Right lung (tissue), 5 donors: ENCODE data around the gene IGFL3. TPM values are rescaled to one million over a fixed set of nuclear protein-coding genes. Genes with fewer than 3 reads are reported as not detected.

Experiments
- DNase-seq, 2 donors: peaks; one replicate each; pipeline ENCODE4 v3.0.0-alpha.2; 2013
- polyA plus RNA-seq, 5 donors: library from polyadenylated mRNA; unstranded; fragments of 120-200 nt; gene quantifications; one replicate each; pipeline versions ENCODE4 v1.2.1 to v1.2.3, GENCODE V29; 2013; ENCODE audit warnings: inconsistent platforms in 1 of 5, low replicate concordance in 1 of 5; ENCODE audit not compliant: insufficient read length in 5 of 5, insufficient read depth in 1 of 5

Gene IGFL3
- polyA plus RNA-seq, 5 donors, result not detected

DNA sequence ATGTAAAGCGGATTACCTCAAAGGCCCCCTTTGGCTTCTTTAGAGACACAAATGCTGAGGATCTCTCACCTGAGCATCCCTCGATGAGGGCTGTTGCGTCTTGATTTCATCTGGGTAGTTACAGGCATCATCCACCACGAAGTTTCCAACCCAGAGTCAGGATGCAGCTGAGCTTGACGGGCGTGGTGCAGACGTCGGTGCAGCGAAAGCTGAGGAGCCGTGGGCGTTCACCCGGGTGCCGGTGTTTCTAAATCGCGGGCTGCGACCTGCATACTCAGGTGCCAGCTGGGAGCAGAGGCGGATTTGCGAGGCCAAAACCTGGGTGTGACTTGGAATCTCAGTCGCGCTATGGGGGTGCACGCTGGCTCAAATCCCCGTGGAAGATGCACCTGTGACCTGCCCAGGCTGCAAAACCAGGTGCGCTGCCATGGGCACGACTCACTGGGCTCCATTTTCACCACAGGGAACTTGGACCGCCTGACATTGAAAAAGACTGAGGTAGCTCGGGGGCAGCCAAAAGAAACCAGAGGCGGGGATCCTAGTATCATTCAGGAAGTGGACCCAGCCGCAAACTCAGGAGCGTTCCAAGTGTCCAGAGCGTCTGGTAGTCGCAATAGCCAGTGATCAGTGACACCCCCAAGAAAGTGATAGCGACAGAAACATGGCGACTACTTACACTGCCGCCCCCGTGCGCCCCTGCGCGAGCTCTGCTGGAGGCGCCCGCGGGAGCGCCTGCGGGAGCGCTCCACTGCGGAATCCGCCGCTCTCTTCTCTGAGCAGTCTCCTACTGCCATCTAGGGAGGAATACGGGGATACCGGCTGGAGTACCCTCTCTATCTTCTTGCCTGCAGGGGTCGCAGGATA lies 47.3 kb downstream of the IGFL3 start:
- peak; percentile 29 to 46 for DNase-seq

DNA sequence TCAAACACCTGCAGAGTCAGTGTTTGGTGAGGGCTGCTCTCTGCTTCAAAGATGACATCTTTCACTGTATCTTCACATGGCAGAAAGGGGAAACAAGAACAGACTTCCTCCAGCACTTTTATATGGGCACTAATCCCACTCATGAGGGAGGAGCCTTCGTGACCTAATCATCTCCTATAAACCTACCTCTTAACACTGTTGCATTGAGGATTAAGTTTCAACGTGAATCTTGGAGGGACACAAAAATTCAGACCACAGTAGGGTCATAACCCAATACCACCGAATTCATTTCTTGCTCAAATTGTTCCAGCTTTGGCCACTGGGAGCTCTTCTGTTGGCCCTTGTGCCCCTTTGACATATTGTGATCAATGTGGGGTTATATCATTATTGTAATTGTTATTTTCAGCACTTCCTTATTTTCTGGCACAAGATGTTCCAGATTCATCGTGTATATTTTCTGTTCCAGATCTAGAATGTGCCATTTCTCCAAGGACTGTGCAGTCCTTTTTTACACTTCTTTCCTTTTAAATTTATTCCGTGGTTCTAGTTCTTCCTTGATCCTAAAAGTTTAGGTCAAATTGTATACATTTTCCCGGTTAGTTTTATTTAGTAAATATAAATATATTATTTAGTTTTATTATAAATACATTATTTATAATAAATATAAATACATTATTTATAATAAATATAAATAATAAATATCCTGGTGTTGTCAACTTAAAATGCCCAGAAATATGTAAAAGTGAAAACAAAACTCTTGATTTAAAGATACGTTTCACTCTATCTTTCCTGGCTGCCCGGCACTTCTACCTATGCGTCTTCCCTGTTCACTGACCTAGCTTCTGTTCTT lies 48.2 kb downstream of the IGFL3 start:
- no peak for DNase-seq

DNA sequence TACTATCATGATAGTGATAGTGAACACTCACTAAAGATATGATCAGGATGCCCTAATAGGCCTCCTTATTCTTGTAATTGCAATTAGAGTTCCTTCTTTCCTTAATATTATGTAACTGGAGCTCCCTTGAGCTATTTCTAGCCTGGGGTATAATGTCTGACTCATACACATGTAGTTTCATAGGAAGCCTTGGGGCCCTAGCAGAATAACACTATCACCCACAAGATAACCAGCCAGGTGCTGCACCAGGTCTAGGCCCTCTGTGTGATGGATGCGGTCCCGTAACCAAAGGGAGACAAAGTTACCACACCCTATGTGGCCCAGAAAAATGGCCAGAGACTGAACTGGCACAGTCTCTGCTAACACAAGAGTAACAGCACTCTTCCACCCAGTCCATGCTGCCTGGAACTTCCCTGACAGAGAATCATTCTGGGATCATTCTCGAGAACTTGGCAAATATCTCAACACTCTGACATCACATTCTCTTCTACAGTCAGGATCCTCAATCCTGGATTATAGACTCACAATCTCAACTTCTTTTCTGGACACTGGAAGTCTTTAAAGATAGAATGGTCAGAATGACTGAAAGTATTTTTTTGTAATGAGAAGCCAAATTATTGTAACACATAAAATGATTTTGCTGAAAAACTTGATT lies 51.1 kb downstream of the IGFL3 start:
- no peak for DNase-seq

Other genes starting within 250 kb of the IGFL3 start
- gene IRF2BP1, start 238.5 kb downstream of the IGFL3 start, polyA plus RNA-seq, result 10 to 100 TPM; 12.1 to 33.4 (median 15.8) TPM
- gene MYPOP, start 222.1 kb downstream of the IGFL3 start, polyA plus RNA-seq, result 1 to 10 TPM; 3.6 to 7.5 (median 5.0) TPM
- not detected for gene NANOS2, start 209.9 kb downstream of the IGFL3 start, polyA plus RNA-seq
- 10 to 100 TPM in 1 of 5 donors, 1 to 10 TPM in 4; 7.4 to 11.1 (median 9.6) TPM for gene NOVA2, start 150.8 kb downstream of the IGFL3 start, polyA plus RNA-seq
- 10 to 100 TPM; 11.6 to 15.4 (median 13.4) TPM for gene CCDC61, start 129.2 kb downstream of the IGFL3 start, polyA plus RNA-seq
- 1 to 10 TPM in 1 of 5 donors, under 1 TPM in 3, not detected in 1; 0.48 to 1.1 (median 0.84) TPM for gene PGLYRP1, start 101.6 kb downstream of the IGFL3 start, polyA plus RNA-seq
- 1 to 10 TPM in 1 of 5 donors, under 1 TPM in 4; 0.40 to 1.0 (median 0.58) TPM for gene IGFL4, start 83.7 kb downstream of the IGFL3 start, polyA plus RNA-seq
- 1 to 10 TPM in 3 of 5 donors, under 1 TPM in 2; 0.58 to 1.3 (median 1.0) TPM for gene IGFL2, start 23.6 kb upstream of the IGFL3 start, polyA plus RNA-seq
- not detected for gene IGFL1, start 105.1 kb upstream of the IGFL3 start, polyA plus RNA-seq
- 100 to 1,000 TPM; 112 to 203 (median 194) TPM for gene HIF3A, start 172.4 kb upstream of the IGFL3 start, polyA plus RNA-seq
- 100 to 1,000 TPM in 4 of 5 donors, 10 to 100 TPM in 1; 95.7 to 107 (median 104) TPM for gene PPP5C, start 222.4 kb upstream of the IGFL3 start, polyA plus RNA-seq